K562 (cell line): ENCODE measurements around the gene NPB. TPM values are rescaled to one million over a fixed set of nuclear protein-coding genes. Genes with fewer than 3 reads are reported as not detected.

Source experiments
- BRD4 ChIP-seq: fragments of 200-600 bp; sonication (generic); IDR thresholded peaks from 2 replicates; pipeline ENCODE4 v1.6.1; 2017; ENCODE audit warnings: inconsistent platforms
- CBFA2T3 ChIP-seq: fragments of 450-650 bp; IDR thresholded peaks from 2 replicates; pipeline ENCODE4 v1.6.1; 2017
- CBFB ChIP-seq: sonication (generic); formaldehyde crosslinking; IDR thresholded peaks from 2 replicates; pipeline ENCODE4 v1.4.0; 2020; ENCODE audit warnings: mild to moderate bottlenecking, missing genetic modification reagents
- CBX5 ChIP-seq: IDR thresholded peaks from 2 replicates; pipeline ENCODE4 v1.6.1; 2014; ENCODE audit warnings: low read depth, borderline replicate concordance
- CHD2 ChIP-seq: IDR thresholded peaks from 2 replicates; pipeline ENCODE4 v1.6.1; 2011; ENCODE audit warnings: low read depth, low read length
- CTBP1 ChIP-seq: fragments of 450-650 bp; IDR thresholded peaks from 2 replicates; pipeline ENCODE4 v1.6.1; 2016; ENCODE audit warnings: borderline replicate concordance
- ELF4 ChIP-seq: fragments of 450-650 bp; formaldehyde crosslinking; IDR thresholded peaks from 2 replicates; pipeline ENCODE4 v1.4.0; 2022; ENCODE audit warnings: missing genetic modification characterization
- FIP1L1 ChIP-seq: fragments of 200-400 bp; formaldehyde crosslinking; IDR thresholded peaks from 2 replicates; pipeline ENCODE4 v1.6.1; 2018; ENCODE audit warnings: mild to moderate bottlenecking, low read depth, low read length; ENCODE audit not compliant: poor library complexity, severe bottlenecking
- FOXK2 ChIP-seq, 2 experiments: fragments of 450-650 bp; IDR thresholded peaks in 1 of 2; conservative IDR thresholded peaks in 1 of 2; 2 replicates each; pipeline ENCODE4 v1.6.1; 2016; ENCODE audit warnings: low read depth in 2 of 2, mild to moderate bottlenecking in 1 of 2
- GABPB2 ChIP-seq: fragments of 250-450 bp; sonication (Bioruptor Pico); conservative IDR thresholded peaks from 2 replicates; pipeline ENCODE4 v1.5.1; 2021; ENCODE audit warnings: mild to moderate bottlenecking
- HES1 ChIP-seq: fragments of 450-650 bp; IDR thresholded peaks from 2 replicates; pipeline ENCODE4 v1.6.1; 2016; ENCODE audit warnings: low read depth, mild to moderate bottlenecking, moderate library complexity
- JUNB ChIP-seq: fragments of 450-650 bp; formaldehyde crosslinking; conservative IDR thresholded peaks from 2 replicates; pipeline ENCODE4 v1.4.0; 2020; ENCODE audit warnings: mild to moderate bottlenecking
- JUND ChIP-seq, 2 experiments: IDR thresholded peaks; 2 replicates in 1 of 2; 3 replicates in 1 of 2; pipeline ENCODE4 v1.6.1; 2011; ENCODE audit warnings: borderline replicate concordance in 2 of 2, low read depth in 2 of 2, low read length in 2 of 2, improper control_type of control experiment in 1 of 2, missing biosample characterization in 1 of 2, missing genetic modification characterization in 1 of 2, missing genetic modification reagents in 1 of 2
- KDM2B ChIP-seq: fragments of 250-450 bp; sonication (Bioruptor Pico); IDR thresholded peaks from 2 replicates; pipeline ENCODE4 v1.8.0; 2021; ENCODE audit warnings: mild to moderate bottlenecking, moderate library complexity
- KLF1 ChIP-seq: fragments of 450-650 bp; IDR thresholded peaks from 2 replicates; pipeline ENCODE4 v1.6.1; 2016; ENCODE audit warnings: missing genetic modification characterization, missing compliant biosample characterization
- MECOM ChIP-seq: fragments of 250-450 bp; sonication (Bioruptor Pico); IDR thresholded peaks from 2 replicates; pipeline ENCODE4 v1.8.0; 2022; ENCODE audit warnings: inconsistent platforms
- NKRF ChIP-seq: fragments of 450-650 bp; IDR thresholded peaks from 2 replicates; pipeline ENCODE4 v1.6.1; 2016; ENCODE audit warnings: borderline replicate concordance
- SMARCE1 ChIP-seq: fragments of 450-650 bp; IDR thresholded peaks from 2 replicates; pipeline ENCODE4 v1.7.1; 2016; ENCODE audit warnings: mild to moderate bottlenecking
- SREBF2 ChIP-seq: sonication (generic); formaldehyde crosslinking; IDR thresholded peaks from 2 replicates; pipeline ENCODE4 v1.4.0; 2020; ENCODE audit warnings: mild to moderate bottlenecking, missing genetic modification reagents
- TAF7 ChIP-seq: fragments of 450-650 bp; IDR thresholded peaks from 2 replicates; pipeline ENCODE4 v1.6.1; 2016; ENCODE audit warnings: missing genetic modification characterization, missing compliant biosample characterization
- ZFP1 ChIP-seq: fragments of 450-650 bp; formaldehyde crosslinking; IDR thresholded peaks from 2 replicates; pipeline ENCODE4 v1.4.0; 2020; ENCODE audit warnings: mild to moderate bottlenecking, mixed read lengths
- ZFP30 ChIP-seq: fragments of 250-450 bp; sonication (Bioruptor Pico); IDR thresholded peaks from 2 replicates; pipeline ENCODE4 v1.8.0; 2022; ENCODE audit warnings: moderate library complexity, mild to moderate bottlenecking, inconsistent platforms, borderline replicate concordance
- ZNF133 ChIP-seq: fragments of 250-450 bp; sonication (Bioruptor Pico); IDR thresholded peaks from 2 replicates; pipeline ENCODE4 v1.4.0; 2020; ENCODE audit warnings: mild to moderate bottlenecking
- ZNF146 ChIP-seq: IDR thresholded peaks from one replicate; pipeline ENCODE4 v1.6.1; 2018; ENCODE audit warnings: missing compliant biosample characterization; ENCODE audit not compliant: unreplicated experiment
- ZNF174 ChIP-seq: fragments of 250-450 bp; sonication (Bioruptor Pico); IDR thresholded peaks from 2 replicates; pipeline ENCODE4 v1.4.0; 2020; ENCODE audit warnings: mild to moderate bottlenecking
- ZNF280A ChIP-seq: fragments of 450-650 bp; IDR thresholded peaks from 2 replicates; pipeline ENCODE4 v1.6.1; 2018; ENCODE audit warnings: mild to moderate bottlenecking, low read depth; ENCODE audit not compliant: partially characterized antibody
- ZNF589 ChIP-seq: fragments of 200-800 bp; sonication (Bioruptor generic); IDR thresholded peaks from 2 replicates; pipeline ENCODE4 v1.6.1; 2016; ENCODE audit warnings: low read depth, missing genetic modification characterization, missing compliant biosample characterization
- ZNF668 ChIP-seq: fragments of 250-450 bp; sonication (Bioruptor Pico); IDR thresholded peaks from 2 replicates; pipeline ENCODE4 v1.8.0; 2022; ENCODE audit warnings: mild to moderate bottlenecking, inconsistent platforms
- polyA plus RNA-seq, 8 experiments: library from polyadenylated mRNA; depleted of rRNA in 4 of 8; stranded (reverse) in 5 of 8; unstranded in 3 of 8; fragments of >200 nt; fragmentation: Nextera tagmentation in 2 of 8; fragmentation: Illumina TruSeq in 1 of 8; extraction: Ambion mirVana in 2 of 8; extraction: Trizol in 1 of 8; gene quantifications; 2 replicates each; pipeline versions ENCODE4 v1.2.1 to v1.2.3, GENCODE V29; 2011 to 2014; ENCODE audit warnings: inconsistent platforms in 1 of 8, missing spikeins in 1 of 8
- total RNA-seq, 7 experiments: library from RNA; depleted of rRNA in 6 of 7; stranded (reverse); fragments of >200 nt in 6 of 7; fragmentation: Illumina TruSeq in 2 of 7; extraction: Trizol in 2 of 7; gene quantifications; 2 replicates each; pipeline versions ENCODE4 v1.2.1 to v1.2.3, GENCODE V29; 2011 to 2021; ENCODE audit warnings: low replicate concordance in 1 of 7

Gene NPB
- total and polyA plus RNA-seq, 9 of the 15 experiments (the other 6 are each of a cell fraction or from before 2014, with no cell fraction given): 0.03 to 0.61 (median 0.14) TPM; not detected in 2

- TF ChIP-seq GABPB2 (CRISPR knock-in tag): no peak
- no peak for TF ChIP-seq SREBF2
- TF ChIP-seq ZFP1 (CRISPR knock-in tag): no peak
- no peak for TF ChIP-seq HES1
- TF ChIP-seq CBFA2T3: peak; percentile 77
- no peak for TF ChIP-seq CBX5
- TF ChIP-seq CBFB (CRISPR knock-in tag): no peak
- no peak for TF ChIP-seq JUNB (CRISPR knock-in tag)
- TF ChIP-seq BRD4: no peak
- no peak for TF ChIP-seq KDM2B (CRISPR knock-in tag)
- TF ChIP-seq ZNF668 (CRISPR knock-in tag): no peak
- TF ChIP-seq SMARCE1: peak; percentile 23; the same call in 1 of the 2 replicates
- no peak for TF ChIP-seq ZNF146 (CRISPR knock-in tag)
- TF ChIP-seq FOXK2 (conservative IDR thresholded peaks at IDR 0.05 in 1 of 2, IDR thresholded peaks at IDR 0.05 in 1 of 2; ENCODE audit: low read depth in 2 of 2): no peak
- TF ChIP-seq ZNF174 (CRISPR knock-in tag): no peak
- no peak for TF ChIP-seq TAF7
- no peak for TF ChIP-seq ZNF280A
- no peak for TF ChIP-seq ZFP30 (CRISPR knock-in tag)
- no peak for TF ChIP-seq JUND (IDR thresholded peaks at IDR 0.05; ENCODE audit: borderline replicate concordance, low read depth, low read length)
- TF ChIP-seq JUND (tag; IDR thresholded peaks at IDR 0.05; ENCODE audit: borderline replicate concordance, low read depth, low read length): no peak
- no peak for TF ChIP-seq KLF1
- TF ChIP-seq CTBP1: 0 out of 2 replicates have a peak, but pooled peaks have one; percentile 12
- TF ChIP-seq ELF4 (CRISPR knock-in tag): no peak
- TF ChIP-seq MECOM (CRISPR knock-in tag): no peak
- no peak for TF ChIP-seq ZNF589 (CRISPR knock-in tag)
- TF ChIP-seq NKRF: no peak
- no peak for TF ChIP-seq ZNF133 (CRISPR knock-in tag)
- no peak; the same call in 1 of the 2 replicates for TF ChIP-seq CHD2
- TF ChIP-seq FIP1L1: no peak
Measured at GRCh38 chr17:81932333-81932983, 30.4 kb downstream of the NPB start (continued).
